HL-60/S4 treated with phorbol 12-myristate 13-acetate at 8.2 ng/mL for 4 days and 3 days (cell line): Measurements from ENCODE around the gene ABCG8.
"Not testable (repeated sequence)": the region's sequence is repeated elsewhere in the genome, so short reads cannot be mapped to it uniquely, and the experiment has no call there.

Experiments
- in situ Hi-C: fragments of 300-500 bp; cut with MboI; formaldehyde crosslinking; loops from 2 replicates; pipeline ENCODE4 v1.15.0; 2022; ENCODE audit warnings: low sequenced_read_pairs

The ABCG8 gene

DNA sequence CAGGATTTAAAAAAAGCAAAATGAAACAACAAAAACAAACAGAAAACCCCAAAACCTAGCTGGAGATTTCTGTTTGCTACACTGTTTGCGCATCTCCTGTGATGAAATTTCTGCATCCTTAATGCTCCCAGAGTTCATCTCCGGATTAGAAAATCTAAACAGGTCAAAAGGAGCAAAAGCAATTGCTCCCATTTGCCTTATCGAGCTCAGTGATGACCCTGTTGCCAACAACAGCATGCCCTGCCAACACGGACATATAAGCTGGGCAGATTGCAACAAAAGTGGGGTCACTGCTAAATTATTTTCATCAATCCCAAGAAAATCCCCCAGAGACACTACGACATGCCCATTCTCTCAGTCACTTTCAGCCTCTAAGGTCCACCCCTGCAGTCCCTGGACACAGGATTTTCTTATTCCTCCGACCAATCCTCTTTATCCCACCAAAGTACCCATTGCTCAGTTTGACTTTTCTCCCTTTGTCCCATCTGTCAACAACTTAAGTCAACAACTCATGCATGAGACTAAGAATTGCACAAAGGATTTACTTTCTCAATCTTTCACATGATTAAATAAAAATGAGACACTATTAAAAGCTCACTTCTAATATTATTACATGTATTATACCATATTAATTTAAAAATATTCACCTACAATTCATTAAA lies 67.8 kb downstream of the ABCG8 start:
- in situ Hi-C loops: no loop called here

DNA sequence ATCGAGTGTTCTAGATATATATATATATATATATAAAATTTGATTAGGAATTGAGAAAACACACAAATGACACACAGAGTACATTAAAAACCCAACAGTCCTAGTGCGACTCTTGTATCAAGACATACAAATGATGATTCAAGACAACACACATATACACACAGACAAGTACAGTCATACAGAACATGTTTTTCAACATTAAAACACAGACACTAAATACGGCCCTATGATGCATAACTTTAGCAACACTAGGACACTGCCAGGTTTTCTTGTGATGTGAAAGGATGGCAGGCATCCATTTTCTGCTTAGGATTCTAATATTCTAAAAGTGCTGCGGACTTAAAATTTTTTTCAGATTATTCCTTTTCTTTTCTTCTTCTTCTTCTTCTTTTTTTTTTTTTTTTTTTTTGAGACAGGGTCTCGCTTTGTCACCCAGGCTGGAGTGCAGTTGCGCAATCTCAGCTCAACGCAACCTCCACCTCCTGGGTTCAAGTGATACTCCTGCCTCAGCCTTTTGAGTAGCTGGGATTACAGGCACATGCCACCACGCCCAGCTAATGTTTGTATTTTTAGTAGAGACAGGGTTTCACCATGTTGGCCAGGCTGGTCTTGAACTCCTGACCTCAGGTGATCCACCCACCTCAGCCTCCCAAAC lies 72.5 kb downstream of the ABCG8 start:
- in situ Hi-C loops: not testable (repeated sequence)

DNA sequence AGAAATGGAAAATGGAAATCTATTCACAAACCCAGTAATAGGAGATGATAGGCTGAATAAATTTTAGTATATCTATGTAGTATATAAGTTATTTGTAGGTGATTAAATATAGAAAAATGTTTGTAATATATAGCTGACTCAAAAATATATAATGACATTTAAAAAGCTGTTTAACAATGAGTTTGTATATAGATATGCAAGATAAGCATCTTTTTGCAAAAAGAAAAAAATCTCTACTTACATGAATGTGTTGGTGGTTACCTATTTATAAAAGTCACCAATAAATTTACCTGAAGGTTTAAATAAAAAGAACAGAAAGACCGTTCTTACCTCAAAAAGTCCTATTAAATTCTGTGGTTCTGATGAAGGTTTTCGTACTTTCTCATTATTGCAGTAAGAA lies 85.7 kb downstream of the ABCG8 start:
- in situ Hi-C loops: no loop called here

DNA sequence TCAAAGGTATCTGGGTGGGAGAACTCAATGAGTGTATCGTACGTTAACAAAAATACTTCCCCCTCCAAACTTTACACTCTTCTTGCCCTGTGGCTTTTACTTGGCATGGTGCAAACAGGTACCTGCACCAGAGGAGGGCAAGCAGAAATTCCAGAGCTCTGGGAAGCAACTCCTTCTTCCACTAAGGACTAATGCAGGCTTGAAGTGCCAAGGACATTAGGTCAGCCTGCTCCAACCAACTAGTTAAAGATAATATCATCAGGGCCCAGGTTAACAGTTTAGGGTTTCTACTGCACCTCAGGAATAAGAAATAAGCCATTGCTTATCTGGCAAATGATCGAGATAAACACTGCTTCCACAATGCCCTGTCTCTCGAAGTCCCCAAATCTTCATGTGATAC lies 86.7 kb downstream of the ABCG8 start:
- in situ Hi-C loops: no loop called here

DNA sequence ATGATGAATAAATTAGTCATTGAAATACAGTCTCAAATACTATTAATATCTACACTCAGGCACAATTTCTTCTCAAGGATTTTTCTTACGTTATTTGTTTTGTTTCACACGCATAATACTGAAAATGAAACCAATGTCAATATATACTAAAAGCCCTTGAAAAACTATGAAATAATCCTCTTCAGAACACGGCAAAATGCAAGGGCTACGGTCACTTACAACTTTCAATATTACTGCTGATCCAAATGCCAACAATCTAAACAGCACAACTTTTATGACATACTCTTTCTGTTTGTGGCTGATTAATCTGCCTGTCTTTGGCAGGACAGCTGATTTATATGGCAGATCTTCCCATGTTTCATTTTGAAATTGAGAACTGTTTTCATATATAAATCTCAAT lies 88.7 kb downstream of the ABCG8 start:
- in situ Hi-C loops: no loop called here

DNA sequence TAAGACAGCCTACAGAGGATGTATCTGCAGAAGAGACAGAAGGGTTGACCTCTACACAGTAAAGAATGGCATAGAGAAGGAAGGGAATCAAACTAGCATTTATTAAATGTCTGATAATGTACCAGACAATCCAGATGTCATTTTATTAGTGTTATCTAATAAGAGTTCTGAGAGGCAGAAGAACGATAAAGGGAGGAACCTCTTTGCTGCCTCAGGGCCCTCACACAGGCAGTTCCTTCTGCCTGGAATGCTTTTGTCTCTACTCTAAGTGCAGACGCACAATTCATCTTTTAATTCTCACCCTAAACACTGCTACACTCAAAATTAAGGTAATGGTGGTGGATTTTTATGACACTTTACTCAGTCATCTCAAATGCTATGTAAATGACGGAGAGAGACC lies 92.5 kb downstream of the ABCG8 start:
- in situ Hi-C loops: no loop called here
